Iris pigment epithelial cell (primary cell): ENCODE measurements around the gene NISCH.
A peak's percentile ranks its signal among the peaks of the same experiment; 100 is the strongest.

ENCODE experiments used
- DNase-seq: peaks from one replicate; pipeline ENCODE4 v3.0.0-alpha.2; 2011; ENCODE audit warnings: low read depth

NISCH gene

DNA sequence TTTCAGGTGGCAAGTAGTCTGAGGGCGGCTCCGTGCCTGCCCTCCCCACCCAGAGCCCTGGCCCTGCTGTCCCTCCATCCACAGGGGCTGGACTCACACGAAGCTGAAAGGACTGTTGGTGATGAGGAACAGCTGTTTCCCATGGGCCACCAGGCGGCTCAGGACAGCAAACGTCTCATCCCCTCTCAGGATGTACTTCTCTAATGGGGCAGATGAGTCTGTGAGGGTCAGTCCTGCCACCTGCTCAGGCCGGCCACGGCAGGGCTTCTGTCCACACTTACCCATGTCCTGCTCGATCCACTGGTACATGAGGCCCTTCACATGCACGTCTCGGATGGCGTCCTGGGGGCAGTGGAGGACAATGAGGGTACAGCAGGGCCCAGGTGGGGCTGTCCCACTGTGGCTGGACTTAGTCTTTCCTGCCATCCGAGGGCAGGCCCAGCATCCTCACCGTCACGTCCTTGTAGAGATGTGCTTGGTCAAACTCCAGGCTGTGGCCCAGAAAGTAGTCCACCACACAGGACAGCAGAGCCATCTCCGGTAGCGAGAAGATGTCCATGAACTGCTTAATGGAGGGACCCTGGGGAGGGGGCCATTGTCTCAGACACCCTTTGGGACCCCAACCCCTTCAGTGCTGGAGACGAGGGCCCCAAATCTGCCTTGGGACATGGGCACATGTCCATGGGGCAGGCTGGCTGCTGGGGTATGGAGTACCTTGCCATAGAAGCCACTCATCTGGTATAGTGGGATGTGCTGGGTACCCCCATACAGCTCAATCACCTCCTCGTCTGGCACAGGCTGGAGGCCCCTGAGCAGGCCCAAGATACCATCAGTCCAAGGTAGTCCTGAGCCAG lies 72.6 kb downstream of the NISCH start:
- DNase-seq, result no peak

DNA sequence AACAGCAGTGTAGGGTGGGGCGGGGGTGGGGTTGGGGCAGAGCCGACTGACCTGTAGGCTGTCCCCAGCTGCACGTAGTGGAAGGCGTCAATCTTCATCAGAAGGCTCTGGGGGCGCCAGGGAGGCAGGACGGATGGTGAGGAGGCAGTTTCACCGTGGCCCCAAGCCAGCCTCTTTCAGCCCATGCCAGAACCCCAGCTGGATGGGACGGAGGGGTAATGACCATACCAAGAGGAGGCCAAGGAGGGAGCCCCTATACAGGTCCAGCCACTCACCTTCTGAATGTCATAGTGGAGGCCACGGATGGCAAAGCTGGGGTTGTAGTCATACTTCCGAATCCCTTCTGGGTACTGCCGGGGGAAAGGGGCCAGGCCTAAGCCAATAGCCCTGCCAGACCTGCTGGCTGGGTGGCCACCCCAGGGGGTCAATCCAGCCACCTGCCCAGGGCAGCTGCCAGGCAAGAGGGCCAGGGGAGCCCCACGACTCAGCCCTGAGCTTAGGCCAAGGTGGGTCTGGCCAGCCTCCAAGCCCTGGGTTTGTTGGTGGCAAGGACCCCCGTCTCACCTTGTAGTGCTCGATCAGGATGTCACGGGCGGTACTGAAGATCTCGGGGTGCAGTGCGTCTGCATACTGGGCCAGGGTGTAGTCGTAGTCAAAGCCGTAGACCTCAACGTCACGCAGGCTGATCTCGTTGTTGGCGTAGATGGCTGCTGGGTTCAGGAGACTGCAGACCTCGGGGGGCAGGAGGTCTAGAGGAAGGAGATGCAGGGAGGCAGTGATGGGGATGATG lies 73.4 kb downstream of the NISCH start:
- DNase-seq, result no peak

DNA sequence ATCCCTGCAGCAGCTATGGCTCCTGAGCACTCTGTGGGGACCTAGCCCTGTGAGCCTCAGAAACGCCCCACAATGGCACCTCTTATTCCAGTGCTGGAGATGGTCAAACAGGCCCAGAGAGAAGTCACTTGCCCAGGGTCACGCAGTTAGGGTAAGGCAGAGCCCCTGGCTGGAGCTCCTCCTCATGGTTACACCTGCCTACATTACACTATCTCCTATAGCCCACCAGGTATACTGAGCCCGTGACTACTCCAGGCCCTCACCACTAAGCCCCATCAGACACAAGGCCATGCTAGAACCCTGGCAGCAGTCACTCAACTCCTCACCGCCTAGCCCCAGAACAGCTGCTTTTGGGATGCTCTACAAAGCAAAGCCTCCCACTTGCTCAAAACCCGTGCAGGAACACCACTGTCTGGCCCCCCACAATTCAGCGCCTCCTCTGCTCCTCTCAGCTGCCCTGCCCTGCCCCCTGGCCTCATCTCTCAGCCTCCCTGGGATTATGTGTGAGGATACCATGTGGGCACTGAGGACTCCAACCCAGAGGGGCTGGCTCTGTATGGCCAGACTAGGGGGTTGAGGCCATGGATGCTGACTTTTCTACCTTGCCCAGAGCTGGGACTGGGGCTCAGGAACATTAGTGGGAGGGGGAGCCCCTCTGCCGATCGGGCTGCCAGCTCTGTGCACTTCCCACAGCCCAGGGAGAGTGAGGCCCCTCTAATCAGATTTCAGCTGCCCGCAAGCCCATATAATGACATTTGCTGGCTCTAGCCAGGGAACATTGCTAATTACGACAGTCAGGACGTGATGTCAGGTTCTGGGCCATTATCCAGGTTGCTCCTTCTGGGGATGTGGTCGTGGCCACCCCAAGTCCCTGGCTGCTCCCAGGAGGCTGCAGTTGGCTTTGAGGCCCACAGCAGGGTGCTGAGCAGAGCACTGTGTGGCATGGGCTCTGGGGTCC lies 74.3 kb downstream of the NISCH start:
- DNase-seq, result peak; percentile 67

- no peak for DNase-seq
Observed at GRCh38 chr3:52530918-52531826, 75.8 kb downstream of the NISCH start.

DNA sequence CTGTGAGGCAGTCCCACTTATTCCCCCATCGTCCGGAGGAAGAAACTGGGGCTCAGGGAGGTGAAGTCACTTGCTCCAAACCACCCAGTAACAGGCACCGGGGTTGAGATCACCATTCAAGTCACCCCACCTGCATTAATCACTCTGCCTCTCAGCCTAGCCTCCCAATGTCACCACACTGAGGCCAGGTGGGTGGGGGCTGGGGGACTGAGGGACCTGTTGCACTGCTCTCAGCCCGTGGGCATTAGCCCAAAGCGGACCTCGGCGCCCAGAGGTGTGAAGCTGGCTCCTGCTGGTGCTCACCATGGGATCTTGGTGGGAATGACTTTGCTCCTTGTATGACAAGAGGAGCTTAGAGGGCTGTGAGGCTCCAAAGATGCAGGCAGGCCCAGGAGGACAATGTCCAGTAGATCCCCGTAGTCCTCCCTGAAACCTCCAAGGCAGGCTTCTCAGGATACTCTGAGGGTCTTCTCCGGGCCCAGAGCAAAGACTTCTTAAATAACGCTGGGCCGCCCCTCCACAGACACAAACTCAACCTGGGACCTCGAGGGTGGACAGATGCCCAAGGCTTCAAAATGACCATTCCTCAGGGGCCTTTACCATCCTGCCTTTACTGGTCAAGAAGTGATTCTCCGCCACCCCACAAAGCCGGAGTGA lies 76.6 kb downstream of the NISCH start:
- DNase-seq, result no peak

DNA sequence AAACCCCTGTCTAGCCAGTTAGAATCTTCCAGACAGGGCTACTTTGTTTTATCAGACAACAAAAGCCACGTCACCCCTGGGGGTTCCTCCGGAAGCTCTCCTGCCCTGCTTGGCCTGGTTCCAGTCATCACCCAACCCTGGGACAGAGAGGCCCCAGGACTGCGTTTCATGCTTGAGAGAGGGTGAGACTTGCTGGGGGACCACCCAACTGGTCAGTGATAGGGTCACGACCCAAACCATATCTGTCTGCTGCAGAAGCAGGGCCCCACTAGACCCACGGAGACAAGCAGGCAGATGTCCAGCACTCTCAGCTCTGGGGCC lies 77.1 kb downstream of the NISCH start:
- peak; percentile 78 for DNase-seq

- peak; percentile 46 for DNase-seq
Observed at GRCh38 chr3:52532838-52533622, 77.6 kb downstream of the NISCH start.

GRCh38 chr3:52533623-52534280 lies 78.3 kb downstream of the NISCH start, which contains the start of gene NT5DC2:
Gene NT5DC2 (minus strand): TSS chr3:52533857. CDS start chr3:52533737, 120 bp downstream.
- DNase-seq, result peak; percentile 70

DNA sequence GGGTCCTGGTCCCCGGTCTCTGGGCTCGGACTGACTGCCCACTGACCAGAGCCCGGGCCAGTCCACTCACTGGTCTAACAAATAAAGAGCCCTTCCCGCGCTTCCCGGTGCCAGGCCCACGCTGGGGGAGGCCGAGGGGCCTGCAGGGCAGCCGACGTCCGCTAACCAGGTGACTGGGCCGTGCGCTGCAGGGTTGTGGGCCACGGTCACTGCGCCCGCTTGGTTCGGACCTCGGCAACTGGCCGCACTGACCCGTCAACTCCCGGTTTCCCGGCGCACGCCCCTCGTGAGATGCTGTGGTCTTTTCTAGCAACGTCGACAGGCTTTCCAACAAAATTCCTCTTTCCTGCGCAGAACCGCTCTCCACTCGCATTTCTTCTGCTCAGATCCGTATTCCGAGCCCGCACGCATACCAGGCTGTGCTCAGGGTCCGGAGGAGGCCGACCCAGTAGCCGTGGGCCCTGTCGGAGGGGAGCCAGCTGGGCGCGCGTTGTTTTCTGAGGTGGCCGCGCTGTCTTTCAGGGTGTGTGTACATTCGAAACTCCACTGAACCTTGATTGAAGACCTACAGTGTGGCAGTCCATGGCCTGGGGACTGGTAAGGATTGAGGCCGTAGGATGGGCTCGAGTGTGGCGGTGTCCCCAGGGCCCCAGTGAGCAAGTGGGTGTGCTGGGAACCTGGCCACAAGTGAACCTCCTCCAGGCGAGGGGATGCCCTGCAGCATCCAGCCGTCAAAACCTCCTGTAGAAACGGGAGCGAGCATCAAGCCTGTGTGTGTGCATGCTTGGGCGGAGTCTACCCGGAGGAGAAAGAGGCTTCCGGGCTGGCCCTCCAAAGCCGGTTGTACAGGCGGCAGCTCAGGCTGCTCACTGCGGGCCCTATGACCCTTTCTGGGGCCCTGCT lies 79.1 kb downstream of the NISCH start:
- peak; percentile 37 for DNase-seq

DNA sequence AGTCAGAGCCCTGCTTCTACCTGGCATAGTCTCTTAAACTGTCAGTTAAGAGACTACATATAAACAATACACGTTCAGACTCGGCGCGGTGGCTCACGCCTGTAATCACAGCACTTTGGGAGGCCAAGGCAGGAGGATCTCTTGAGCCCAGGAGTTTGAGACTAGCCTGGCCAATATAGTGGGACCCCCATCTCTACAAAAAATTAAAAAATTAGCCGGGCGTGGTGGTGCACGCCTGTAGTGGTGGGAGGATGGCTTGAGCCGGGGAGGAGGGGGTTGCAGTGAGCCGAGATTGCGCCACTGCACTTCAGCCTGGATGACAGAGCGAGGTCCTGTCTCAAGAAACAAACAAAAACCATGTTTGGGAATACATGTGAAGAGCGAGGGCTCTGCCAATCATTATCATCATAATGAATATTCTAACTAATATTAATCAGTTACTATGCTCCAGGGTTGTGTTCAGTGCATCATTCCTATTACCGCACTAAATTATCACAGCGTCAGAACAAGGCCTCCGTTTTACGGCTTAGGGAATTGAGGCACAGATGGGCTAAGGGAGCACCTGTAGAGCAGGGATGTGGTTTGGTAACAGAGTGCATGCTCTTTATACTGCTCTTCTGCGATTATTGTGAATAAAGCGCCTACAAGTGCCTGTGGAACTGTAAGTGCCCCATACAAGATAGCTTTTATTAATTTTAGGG lies 80.2 kb downstream of the NISCH start:
- no peak for DNase-seq

GRCh38 chr3:52536112-52536368 lies 80.6 kb downstream of the NISCH start:
- DNase-seq, result no peak

DNA sequence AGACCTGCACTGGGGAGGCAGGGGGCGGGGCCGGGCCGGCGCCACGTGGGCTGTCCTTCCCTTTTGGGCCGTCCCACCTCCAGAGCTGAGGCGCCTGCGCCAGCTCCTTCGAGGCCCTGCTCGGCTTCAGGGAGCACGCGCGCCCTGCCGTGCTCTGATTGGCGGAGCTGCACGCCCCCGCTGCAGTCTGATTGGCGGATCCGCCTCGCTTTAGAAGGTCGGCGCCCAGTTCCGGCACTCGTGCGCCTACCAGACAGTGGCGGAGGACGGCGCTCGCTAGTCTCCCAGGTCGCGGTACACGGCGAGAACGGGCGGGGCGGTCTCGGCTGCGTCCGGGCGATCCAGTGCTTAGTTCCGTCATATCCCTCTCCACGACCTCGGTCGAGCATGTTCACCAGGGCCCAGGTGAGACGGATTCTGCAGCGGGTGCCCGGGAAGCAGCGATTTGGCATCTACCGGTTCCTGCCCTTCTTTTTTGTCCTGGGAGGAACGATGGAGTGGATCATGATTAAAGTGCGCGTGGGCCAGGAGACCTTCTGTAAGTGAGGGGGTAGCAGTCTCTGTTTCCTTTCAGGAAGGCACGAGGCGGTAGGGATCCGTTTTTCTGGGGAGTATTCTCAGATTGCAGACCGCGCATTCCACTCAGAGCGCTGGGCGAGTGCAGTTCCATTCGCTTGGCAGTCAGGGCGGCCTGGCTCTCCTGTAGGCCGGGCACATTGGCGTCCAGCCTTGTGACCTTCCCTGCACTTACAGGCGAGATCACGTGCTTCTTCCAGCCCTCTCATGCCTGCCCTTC lies 81.2 kb downstream of the NISCH start, which contains the start of gene UQCC5:
Gene UQCC5 (plus strand): TSS at position 237 of the 796 bp plus-strand sequence. CDS start 151 bp downstream, at position 388.
- peak; percentile 99 for DNase-seq

- no peak for DNase-seq
Observed at GRCh38 chr3:52537165-52537620, 81.8 kb downstream of the NISCH start.

DNA sequence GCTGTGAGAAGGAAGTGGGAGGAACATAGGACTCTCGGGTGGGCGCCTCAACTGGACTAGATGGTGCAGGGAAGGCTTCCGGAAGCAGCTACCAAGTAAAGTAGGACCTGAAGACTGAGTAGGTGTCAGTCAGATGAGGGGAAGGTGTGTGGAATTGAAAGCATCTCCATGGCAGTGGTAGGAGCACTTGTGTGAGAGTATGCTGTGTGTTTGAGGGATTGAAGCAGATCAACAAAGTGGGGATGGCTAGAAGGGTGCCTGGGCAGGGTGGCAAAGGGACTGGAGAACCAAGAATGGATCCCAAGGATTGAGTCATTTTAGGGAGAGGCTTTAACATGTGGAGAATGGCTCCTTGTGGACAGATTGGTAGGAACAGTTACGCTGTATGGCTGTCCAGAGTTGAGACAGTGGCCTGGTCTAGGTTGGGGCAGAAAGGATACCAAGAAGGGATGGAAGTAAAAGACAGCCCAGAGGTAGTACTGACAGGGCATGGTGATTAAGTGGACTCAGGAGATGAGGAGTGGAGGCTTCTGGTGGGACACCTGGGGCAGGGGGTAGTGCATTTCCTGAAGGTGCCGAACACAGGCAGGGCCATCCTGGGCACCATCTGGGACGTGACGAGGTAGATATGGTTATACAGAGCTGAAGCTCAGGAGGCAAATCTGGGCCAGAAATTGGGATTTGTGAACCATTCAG lies 82.5 kb downstream of the NISCH start:
- no peak for DNase-seq

DNA sequence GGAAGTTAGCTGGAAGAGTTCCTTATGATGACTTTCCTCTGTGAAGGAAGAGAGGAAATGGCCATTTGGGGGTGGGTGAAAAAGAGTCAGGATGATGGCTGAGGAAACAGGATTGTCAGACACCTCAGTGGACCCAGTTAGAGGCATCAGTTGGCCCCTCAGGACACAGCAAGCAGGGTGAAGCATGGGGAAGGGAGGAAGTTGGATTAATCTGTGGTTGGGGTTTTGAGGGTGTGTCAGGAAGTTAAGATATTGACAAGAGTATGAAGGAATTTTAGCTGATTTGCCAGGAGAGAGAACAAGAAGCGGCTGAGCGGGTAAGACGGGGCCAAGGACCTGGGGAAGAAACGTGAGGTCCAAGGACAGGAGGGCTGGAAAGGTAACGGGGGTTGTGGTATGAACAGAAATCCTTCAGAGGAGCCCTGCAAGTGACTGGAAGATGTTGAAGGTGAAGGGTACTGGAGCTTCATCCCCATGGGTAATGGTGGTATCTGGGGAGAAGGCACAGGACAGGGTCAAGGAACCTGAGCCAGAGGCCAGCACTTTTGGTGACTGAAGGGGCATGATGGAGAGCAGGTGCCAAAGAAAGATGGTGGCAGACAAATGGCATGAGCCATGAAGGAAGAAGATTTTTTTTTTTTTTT lies 83.7 kb downstream of the NISCH start:
- peak; percentile 46 for DNase-seq
